ENCODE results near the gene SLC7A14. TPM values are rescaled to one million over a fixed set of nuclear protein-coding genes. Genes with fewer than 3 reads are reported as not detected.

SLC7A14 gene
- total RNA-seq, 1 experiment from 2014 or later, result not detected

DNA sequence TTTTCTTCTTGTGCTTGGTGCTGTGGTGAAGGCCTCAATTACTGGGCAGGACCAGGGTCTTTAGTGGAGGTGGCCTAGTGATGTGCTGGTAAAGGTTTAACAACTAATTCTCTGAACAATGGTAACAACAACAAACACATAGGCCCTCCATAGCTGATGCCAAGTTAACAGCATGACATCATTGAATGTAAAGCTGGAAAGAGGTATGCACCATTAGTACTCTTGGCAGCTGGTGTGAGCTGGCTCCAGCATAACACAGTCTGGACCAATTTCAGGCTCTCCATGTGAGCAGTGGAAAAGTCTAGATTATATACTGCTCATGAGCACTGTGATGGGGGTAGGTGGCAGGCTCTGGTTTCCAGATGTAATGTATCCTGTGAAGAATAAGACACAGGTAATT lies 61.8 kb downstream of the SLC7A14 start:
- intact Hi-C loops (cut with micrococcal nuclease; ENCODE audit: unreplicated experiment), result no loop called here
- no peak overlapping the region for H3K27ac Mint-ChIP-seq (ENCODE audit: unreplicated experiment)
- no peaks in the 10 kb centered on the region for H3K36me3 Mint-ChIP-seq (ENCODE audit: insufficient read depth, unreplicated experiment)
- peaks cover 6% of the 10 kb centered on the region for H3K4me1 Mint-ChIP-seq (ENCODE audit: low read depth, unreplicated experiment)
- no peaks in the 10 kb centered on the region for H3K9me3 Mint-ChIP-seq (ENCODE audit: low read depth, unreplicated experiment)
- peaks cover 18% of the 10 kb centered on the region for H3K27me3 Mint-ChIP-seq (ENCODE audit: unreplicated experiment)
- CTCF ChIA-PET, result no interaction called here
- no TSS peak for BruUV-seq (replicated peaks)
- DNase-seq, result no peak
- TF ChIP-seq, protein P1, sequence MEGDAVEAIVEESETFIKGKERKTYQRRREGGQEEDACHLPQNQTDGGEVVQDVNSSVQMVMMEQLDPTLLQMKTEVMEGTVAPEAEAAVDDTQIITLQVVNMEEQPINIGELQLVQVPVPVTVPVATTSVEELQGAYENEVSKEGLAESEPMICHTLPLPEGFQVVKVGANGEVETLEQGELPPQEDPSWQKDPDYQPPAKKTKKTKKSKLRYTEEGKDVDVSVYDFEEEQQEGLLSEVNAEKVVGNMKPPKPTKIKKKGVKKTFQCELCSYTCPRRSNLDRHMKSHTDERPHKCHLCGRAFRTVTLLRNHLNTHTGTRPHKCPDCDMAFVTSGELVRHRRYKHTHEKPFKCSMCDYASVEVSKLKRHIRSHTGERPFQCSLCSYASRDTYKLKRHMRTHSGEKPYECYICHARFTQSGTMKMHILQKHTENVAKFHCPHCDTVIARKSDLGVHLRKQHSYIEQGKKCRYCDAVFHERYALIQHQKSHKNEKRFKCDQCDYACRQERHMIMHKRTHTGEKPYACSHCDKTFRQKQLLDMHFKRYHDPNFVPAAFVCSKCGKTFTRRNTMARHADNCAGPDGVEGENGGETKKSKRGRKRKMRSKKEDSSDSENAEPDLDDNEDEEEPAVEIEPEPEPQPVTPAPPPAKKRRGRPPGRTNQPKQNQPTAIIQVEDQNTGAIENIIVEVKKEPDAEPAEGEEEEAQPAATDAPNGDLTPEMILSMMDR (IDR thresholded peaks at IDR 0.05; ENCODE audit: unreplicated experiment), result no peak
- no peak overlapping the region for H3K4me3 Mint-ChIP-seq (ENCODE audit: low read depth, unreplicated experiment)

DNA sequence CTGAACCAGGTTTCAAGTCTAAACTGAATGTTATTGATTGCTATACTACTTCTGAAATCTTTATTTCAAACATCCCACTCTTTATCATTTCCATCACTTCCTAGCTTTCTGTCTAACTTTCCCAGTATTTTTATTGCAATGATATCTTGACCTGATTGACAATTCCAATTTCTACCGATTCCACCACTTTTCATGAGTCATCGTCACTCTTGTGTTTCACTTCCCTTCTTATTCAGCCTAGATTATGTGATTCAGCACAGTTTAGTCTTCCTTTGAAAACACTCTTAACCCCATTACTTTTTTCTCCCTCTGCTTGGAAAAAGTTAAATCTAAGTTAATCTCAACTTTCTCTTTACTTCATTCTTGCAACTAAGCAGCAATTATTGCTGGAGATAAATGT lies 62.6 kb downstream of the SLC7A14 start:
- CTCF ChIA-PET, result no interaction called here
- BruUV-seq (replicated peaks), result no TSS peak
- peaks cover 6% of the 10 kb centered on the region for H3K4me1 Mint-ChIP-seq (ENCODE audit: low read depth, unreplicated experiment)
- intact Hi-C loops (cut with micrococcal nuclease; ENCODE audit: unreplicated experiment), result no loop called here
- no peak for DNase-seq
- H3K27me3 Mint-ChIP-seq (ENCODE audit: unreplicated experiment), result peaks cover 26% of the 10 kb centered on the region
- no peak overlapping the region for H3K4me3 Mint-ChIP-seq (ENCODE audit: low read depth, unreplicated experiment)
- TF ChIP-seq, protein P1 (IDR thresholded peaks at IDR 0.05; ENCODE audit: unreplicated experiment), result no peak
- no peak overlapping the region for H3K27ac Mint-ChIP-seq (ENCODE audit: unreplicated experiment)
- no peaks in the 10 kb centered on the region for H3K9me3 Mint-ChIP-seq (ENCODE audit: low read depth, unreplicated experiment)
- H3K36me3 Mint-ChIP-seq (ENCODE audit: insufficient read depth, unreplicated experiment), result no peaks in the 10 kb centered on the region

GRCh38 chr3:170522201-170522600 lies 63.7 kb downstream of the SLC7A14 start:
- Mint-ChIP-seq H3K4me1 (ENCODE audit: low read depth, unreplicated experiment) (peaks cover 6% of the 10 kb centered on the region), H3K27ac (ENCODE audit: unreplicated experiment) (no peak overlapping the region), H3K27me3 (ENCODE audit: unreplicated experiment) (peaks cover 30% of the 10 kb centered on the region), H3K4me3 (ENCODE audit: low read depth, unreplicated experiment) (no peak overlapping the region), H3K36me3 (ENCODE audit: insufficient read depth, unreplicated experiment) (no peaks in the 10 kb centered on the region), H3K9me3 (ENCODE audit: low read depth, unreplicated experiment) (no peaks in the 10 kb centered on the region)
- TF ChIP-seq, protein P1 (IDR thresholded peaks at IDR 0.05; ENCODE audit: unreplicated experiment), result no peak
- CTCF ChIA-PET, result interaction anchor here (0.7 kb wide), 1 partner anchor 113 kb away, joined by 4 read pairs; no protein-coding TSS in a partner anchor
- no TSS peak for BruUV-seq (replicated peaks)
- intact Hi-C loops (cut with micrococcal nuclease; ENCODE audit: unreplicated experiment), result no loop called here
- no peak for DNase-seq

- intact Hi-C loops (cut with micrococcal nuclease; ENCODE audit: unreplicated experiment), result no loop called here
- TF ChIP-seq, protein P1 (IDR thresholded peaks at IDR 0.05; ENCODE audit: unreplicated experiment), result no peak
- H3K27ac Mint-ChIP-seq (ENCODE audit: unreplicated experiment), result no peak overlapping the region
- peaks cover 26% of the 10 kb centered on the region for H3K27me3 Mint-ChIP-seq (ENCODE audit: unreplicated experiment)
- no peak for DNase-seq
- BruUV-seq (replicated peaks), result no TSS peak
- no peaks in the 10 kb centered on the region for H3K36me3 Mint-ChIP-seq (ENCODE audit: insufficient read depth, unreplicated experiment)
- H3K9me3 Mint-ChIP-seq (ENCODE audit: low read depth, unreplicated experiment), result no peaks in the 10 kb centered on the region
- peaks cover 6% of the 10 kb centered on the region for H3K4me1 Mint-ChIP-seq (ENCODE audit: low read depth, unreplicated experiment)
- CTCF ChIA-PET, result interaction anchor here (0.9 kb wide), 1 partner anchor 9 kb away, joined by 3 read pairs; no protein-coding TSS in a partner anchor
- H3K4me3 Mint-ChIP-seq (ENCODE audit: low read depth, unreplicated experiment), result no peak overlapping the region
These were observed 64.9 kb downstream of the SLC7A14 start for GRCh38 chr3:170520996-170521395.
